Stimulated activated effector memory CD8-positive, alpha-beta T cell treated with anti-CD3 and anti-CD28 coated beads, Interleukin-12 subunit alpha, Interleukin-12 subunit beta, amount 100 ng/mL, for 72 hours (primary cell): ENCODE results near the gene CYP27B1.
A peak's percentile ranks its signal among the peaks of the same experiment; 100 is the strongest.

Source experiments
- ATAC-seq: fragments of 150-1000 bp; cut with Tn5 transposase; 2 replicates; pipeline ENCODE4 v1.10.0; 2021
- DNase-seq, 2 donors: peaks; one replicate each; pipeline ENCODE4 v3.0.0; 2021 to 2022; ENCODE audit warnings: low spot score in 2 of 2
- H3K27ac Mint-ChIP-seq: one replicate; pipeline ENCODE4 v1.8.0; 2022; ENCODE audit warnings: mild to moderate bottlenecking, mixed read lengths
- H3K36me3 Mint-ChIP-seq: one replicate; pipeline ENCODE4 v1.8.0; 2022; ENCODE audit warnings: mild to moderate bottlenecking, mixed read lengths
- H3K4me1 Mint-ChIP-seq: one replicate; pipeline ENCODE4 v1.8.0; 2022; ENCODE audit warnings: mixed read lengths
- H3K4me3 Mint-ChIP-seq: one replicate; pipeline ENCODE4 v1.8.0; 2022; ENCODE audit warnings: mild to moderate bottlenecking, mixed read lengths
- H3K9me3 Mint-ChIP-seq: one replicate; pipeline ENCODE4 v1.8.0; 2022; ENCODE audit warnings: mixed read lengths

The CYP27B1 gene

DNA sequence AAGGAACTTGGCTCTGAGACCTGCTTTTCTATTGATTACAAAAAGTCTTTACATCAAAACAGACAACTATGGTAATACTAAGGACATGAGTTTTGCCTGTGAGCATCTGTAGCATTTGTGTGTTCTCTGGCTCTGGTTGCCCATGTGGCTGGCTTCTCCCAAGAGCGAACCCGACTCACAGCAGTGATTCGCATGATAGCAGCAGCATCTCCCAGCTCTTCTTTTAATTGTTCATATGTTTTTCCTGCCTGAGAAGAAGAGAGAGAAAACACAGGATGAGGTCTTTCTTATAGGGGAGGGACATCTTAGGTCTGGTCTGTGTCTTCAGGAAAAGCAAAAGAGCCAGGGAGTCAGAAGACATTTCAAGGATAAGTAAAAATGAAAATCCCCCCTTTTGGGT is 34.1 kb upstream of the CYP27B1 start:
- Mint-ChIP-seq H3K4me1 (peaks cover 8% of the 10 kb centered on the region), H3K9me3 (no peaks in the 10 kb centered on the region), H3K36me3 (peaks cover 50% of the 10 kb centered on the region), H3K4me3 (no peak overlapping the region), H3K27ac (peak overlapping the region; percentile 29)
- ATAC-seq (no peak), DNase-seq (no peak)

DNA sequence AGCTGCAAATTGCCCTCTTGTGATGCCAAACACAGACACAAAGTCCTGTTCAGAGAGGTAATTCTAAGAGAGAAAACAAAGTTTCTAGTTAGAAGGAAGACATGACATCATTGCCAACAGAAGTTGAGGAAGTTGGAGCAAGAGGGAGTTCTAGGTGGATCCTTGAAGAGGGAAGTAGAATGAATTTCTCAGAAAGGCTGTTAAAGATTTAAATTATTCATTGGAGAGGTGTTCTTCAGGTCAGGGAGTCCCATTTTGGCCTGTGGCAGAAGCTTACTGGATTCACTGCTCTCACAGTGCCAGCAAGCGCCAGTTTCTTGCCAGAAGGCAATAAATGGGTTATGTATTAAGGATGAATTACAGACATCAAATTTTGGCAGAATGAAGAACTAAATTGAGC is 31.1 kb upstream of the CYP27B1 start:
- no peak for DNase-seq
- Mint-ChIP-seq H3K4me3 (no peak overlapping the region), H3K27ac (peak overlapping the region; percentile 7), H3K36me3 (peaks cover 73% of the 10 kb centered on the region), H3K9me3 (no peaks in the 10 kb centered on the region), H3K4me1 (peaks cover 24% of the 10 kb centered on the region)
- ATAC-seq = no peak

DNA sequence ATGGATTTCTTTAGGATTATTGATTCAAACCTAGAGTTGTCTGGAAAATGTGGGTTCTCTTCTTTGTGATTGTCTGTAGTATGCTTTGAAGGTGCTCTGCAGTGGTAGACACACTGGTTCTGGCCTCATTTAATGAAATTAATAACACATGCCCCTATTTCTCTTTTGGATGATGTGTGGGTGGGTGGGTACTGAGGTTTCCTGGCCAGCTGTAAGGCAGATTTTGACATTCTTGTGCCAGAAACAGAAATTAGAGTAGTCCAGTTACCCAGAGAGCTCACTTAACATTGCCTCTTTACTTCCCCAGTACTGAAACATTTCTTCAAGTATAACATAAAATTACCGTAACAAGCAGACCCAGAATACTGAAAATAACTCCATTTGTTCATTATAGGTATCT is 30.1 kb upstream of the CYP27B1 start:
- Mint-ChIP-seq H3K4me1 (peaks cover 18% of the 10 kb centered on the region), H3K4me3 (no peak overlapping the region), H3K36me3 (peaks cover 82% of the 10 kb centered on the region), H3K9me3 (no peaks in the 10 kb centered on the region), H3K27ac (peak overlapping the region; percentile 50)
- ATAC-seq (no peak), DNase-seq (no peak)

DNA sequence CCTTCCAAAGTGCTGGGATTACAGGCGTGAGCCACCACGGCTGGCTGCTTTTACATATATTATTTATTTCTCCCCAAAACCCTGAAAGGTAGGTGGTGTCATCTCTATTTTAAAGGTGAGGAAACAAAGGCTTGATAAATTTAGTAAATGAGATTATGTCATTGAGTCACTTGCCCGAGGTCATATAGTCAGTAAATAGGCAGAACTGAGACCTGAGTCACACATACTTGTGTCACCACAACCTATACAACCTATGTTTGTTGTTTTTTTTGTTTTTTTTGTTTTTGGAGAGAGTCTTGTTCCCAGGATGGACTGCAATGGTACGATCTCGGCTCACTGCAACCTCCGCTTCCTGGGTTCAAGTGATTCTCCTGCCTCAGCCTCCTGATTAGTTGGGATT is 28.5 kb upstream of the CYP27B1 start:
- no peak for DNase-seq
- Mint-ChIP-seq H3K4me1 (peaks cover 23% of the 10 kb centered on the region), H3K36me3 (peaks cover 90% of the 10 kb centered on the region), H3K4me3 (no peak overlapping the region), H3K27ac (no peak overlapping the region), H3K9me3 (no peaks in the 10 kb centered on the region)
- ATAC-seq = peak; percentile 57

DNA sequence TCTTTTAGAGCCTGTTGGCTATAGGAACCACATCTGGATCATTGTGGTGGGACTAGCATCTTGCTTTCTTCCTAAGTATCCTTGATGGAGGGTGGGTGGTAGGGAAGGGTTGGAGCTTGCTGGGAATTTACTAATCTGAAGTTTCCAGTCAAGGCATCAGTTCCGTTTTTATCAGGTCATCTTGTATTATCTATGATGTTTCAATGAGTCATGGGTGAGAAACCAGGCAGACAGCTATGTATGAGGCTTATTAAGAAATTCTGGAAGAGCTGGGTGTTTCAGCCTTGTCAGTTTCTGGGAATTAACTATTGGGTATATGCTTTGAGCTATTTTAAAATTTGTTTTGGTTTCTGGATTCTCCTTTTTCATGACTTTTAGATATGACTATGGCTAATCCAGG is 27.0 kb upstream of the CYP27B1 start:
- H3K27ac Mint-ChIP-seq = peak overlapping the region; percentile 43
- ATAC-seq (no peak), DNase-seq (no peak)
- peaks cover 23% of the 10 kb centered on the region for H3K4me1 Mint-ChIP-seq
- no peak overlapping the region for H3K4me3 Mint-ChIP-seq
- H3K36me3 Mint-ChIP-seq = peaks cover 96% of the 10 kb centered on the region
- H3K9me3 Mint-ChIP-seq = no peaks in the 10 kb centered on the region

DNA sequence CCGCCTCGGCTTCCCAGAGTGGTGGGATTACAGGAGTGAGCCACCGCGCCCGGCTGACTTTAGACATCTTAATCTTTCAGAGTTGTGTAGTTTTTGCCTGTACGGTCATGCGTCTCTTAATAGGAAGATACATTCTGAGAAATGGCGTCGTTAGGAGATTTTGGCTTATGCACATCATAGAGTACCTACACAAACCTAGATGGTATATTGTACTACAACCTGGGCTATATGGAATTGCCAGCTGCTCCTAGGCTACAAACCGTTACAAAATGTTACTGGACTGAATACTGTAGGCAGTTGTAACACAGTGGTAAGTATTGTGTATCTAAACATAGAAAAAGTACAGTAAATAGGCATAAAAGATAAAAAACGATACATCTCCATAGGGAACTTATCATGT is 17.0 kb upstream of the CYP27B1 start:
- Mint-ChIP-seq H3K27ac (no peak overlapping the region), H3K4me1 (peaks cover 45% of the 10 kb centered on the region), H3K9me3 (no peaks in the 10 kb centered on the region), H3K36me3 (peaks cover 63% of the 10 kb centered on the region), H3K4me3 (peak overlapping the region; percentile 99)
- ATAC-seq (no peak), DNase-seq (no peak)

DNA sequence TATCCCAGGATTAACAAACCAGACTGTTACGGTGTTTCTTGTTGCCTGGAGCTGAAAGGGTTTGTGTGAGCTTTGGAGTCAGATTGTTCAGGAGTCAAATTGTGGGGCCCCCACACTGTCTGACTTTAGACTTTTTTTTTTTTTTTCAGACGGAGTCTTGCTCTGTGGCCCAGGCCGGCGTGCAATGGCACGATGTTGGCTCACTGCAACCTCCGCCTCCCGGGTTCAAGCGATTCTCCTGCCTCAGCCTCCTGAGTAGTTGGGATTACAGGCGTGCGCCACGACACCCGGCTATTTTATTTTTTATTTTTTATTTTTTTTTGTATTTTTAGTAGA is 16.6 kb upstream of the CYP27B1 start:
- peaks cover 45% of the 10 kb centered on the region for H3K4me1 Mint-ChIP-seq
- H3K27ac Mint-ChIP-seq = peak overlapping the region; percentile 95
- ATAC-seq (no peak), DNase-seq (no peak)
- no peaks in the 10 kb centered on the region for H3K9me3 Mint-ChIP-seq
- H3K36me3 Mint-ChIP-seq = peaks cover 58% of the 10 kb centered on the region
- H3K4me3 Mint-ChIP-seq = peak overlapping the region; percentile 99

DNA sequence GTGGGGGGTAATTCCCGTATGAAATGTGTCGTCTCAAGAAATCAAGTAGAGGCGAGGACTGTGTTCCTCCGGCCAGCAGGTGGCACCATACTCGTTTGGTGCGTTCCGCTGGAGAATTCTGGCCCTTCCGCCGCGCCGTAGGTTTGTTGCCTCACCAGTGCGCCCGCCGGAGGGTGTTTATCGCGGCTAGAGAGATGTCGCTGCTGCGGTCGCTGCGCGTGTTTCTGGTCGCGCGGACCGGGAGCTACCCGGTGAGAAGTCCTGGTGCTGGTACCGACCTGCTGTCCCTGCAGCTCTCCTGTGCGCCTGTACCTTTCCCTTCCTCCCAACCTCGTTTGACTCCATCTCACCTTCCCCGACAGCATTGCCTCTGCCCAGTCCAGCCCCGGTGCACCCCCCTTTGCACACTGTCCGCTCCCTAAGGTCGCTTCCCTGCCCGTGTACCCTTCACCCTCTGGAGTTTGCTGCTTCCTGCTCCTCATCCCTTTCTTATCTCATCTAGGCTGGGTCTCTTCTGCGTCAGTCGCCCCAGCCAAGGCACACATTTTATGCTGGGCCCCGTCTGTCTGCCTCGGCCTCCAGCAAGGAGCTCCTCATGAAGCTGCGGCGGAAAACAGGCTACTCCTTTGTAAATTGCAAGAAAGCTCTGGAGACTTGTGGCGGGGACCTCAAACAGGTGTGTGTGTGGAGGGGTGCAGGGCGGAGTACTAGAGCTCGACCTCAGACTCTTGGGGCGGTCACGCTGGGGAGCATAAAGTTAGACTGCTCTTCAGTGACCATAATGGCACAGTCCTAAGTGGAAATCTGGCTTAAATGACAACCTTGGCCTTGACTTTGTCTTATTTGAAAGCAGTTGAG is 16.0 kb upstream of the CYP27B1 start, which contains the start of gene TSFM:
Gene TSFM, plus strand, starts transcription at position 180 of the 858 bp plus-strand sequence. Its CDS starts 15 bp downstream, at position 195.
- peak; percentile 97 for ATAC-seq
- Mint-ChIP-seq H3K9me3 (no peaks in the 10 kb centered on the region), H3K27ac (peak within 1 kb of the TSS; percentile 95), H3K4me3 (peak within 1 kb of the TSS; percentile 99), H3K4me1 (peaks cover 45% of the 10 kb centered on the region), H3K36me3 (peaks cover 52% of the 10 kb centered on the region)
- DNase-seq = peak; percentile 93 to 98

DNA sequence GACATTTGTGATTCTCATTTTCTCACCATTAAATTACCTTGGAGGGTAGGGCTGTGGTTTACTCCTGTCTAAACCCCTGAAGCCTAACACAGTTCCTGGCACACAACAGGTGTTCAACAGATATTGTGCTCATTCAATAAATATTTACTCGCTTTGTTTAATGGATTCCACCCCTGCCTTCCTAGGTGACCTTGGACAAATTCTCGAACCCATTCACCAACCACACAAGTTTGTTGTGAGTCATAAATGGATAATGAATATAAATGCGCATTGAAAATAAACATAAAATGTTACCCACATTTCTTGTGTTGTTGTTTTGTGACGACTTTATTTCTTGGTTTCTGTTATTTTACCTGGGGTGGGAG is 15.3 kb upstream of the CYP27B1 start:
- Mint-ChIP-seq H3K27ac (peak overlapping the region; percentile 95), H3K36me3 (peaks cover 49% of the 10 kb centered on the region), H3K9me3 (no peaks in the 10 kb centered on the region), H3K4me3 (peak overlapping the region; percentile 99), H3K4me1 (peaks cover 45% of the 10 kb centered on the region)
- DNase-seq (no peak), ATAC-seq (no peak)

DNA sequence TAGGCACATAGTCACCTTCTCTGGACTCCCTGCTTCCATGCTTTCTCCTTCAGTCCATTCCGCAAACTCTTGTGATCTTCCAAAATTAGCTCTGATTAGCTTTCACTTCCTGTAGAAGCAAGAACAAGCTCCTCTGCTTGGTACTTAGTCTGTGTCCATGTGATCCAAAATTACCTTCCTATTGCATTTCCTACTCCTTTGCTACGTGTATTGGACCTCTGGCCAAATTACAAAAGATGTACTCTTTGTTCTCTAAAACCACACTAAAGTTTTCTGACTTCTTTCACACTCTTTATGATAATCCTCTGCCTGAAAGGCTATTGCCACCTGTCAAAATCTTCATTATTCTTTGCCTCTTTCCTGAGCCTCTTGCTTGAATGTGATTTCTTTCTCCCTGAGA is 14.9 kb upstream of the CYP27B1 start:
- no peak for ATAC-seq
- peaks cover 45% of the 10 kb centered on the region for H3K4me1 Mint-ChIP-seq
- H3K9me3 Mint-ChIP-seq = no peaks in the 10 kb centered on the region

DNA sequence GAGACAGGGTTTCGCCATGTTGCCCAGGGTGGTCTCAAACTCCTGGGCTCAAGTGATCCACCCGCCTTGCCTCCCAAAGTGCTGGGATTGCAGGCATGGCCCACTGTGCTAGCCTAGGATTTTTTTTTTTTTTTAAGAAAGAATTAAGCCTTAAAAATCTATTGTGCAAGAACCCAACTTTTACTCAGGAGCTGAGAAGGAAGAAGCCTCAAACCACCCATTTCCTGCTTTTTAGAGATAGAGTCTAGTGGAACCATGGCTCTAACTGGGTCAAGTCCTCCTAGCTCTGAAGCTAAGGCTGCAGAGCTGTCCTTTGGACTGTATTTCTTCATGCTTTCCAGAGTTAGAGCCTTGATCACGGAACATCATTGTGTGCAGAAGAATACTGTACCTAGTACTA is 14.4 kb upstream of the CYP27B1 start:
- ATAC-seq (no peak), DNase-seq (no peak)
- peak overlapping the region; percentile 99 for H3K4me3 Mint-ChIP-seq
- H3K36me3 Mint-ChIP-seq = peaks cover 43% of the 10 kb centered on the region
- H3K9me3 Mint-ChIP-seq = no peaks in the 10 kb centered on the region
- H3K4me1 Mint-ChIP-seq = peaks cover 45% of the 10 kb centered on the region
- peak overlapping the region; percentile 95 for H3K27ac Mint-ChIP-seq

More for the DNA sequence above, 14.9 kb upstream of the CYP27B1 start:
- no peak for DNase-seq
- peak overlapping the region; percentile 95 for H3K27ac Mint-ChIP-seq
- H3K36me3 Mint-ChIP-seq = peaks cover 49% of the 10 kb centered on the region
- peak overlapping the region; percentile 99 for H3K4me3 Mint-ChIP-seq

DNA sequence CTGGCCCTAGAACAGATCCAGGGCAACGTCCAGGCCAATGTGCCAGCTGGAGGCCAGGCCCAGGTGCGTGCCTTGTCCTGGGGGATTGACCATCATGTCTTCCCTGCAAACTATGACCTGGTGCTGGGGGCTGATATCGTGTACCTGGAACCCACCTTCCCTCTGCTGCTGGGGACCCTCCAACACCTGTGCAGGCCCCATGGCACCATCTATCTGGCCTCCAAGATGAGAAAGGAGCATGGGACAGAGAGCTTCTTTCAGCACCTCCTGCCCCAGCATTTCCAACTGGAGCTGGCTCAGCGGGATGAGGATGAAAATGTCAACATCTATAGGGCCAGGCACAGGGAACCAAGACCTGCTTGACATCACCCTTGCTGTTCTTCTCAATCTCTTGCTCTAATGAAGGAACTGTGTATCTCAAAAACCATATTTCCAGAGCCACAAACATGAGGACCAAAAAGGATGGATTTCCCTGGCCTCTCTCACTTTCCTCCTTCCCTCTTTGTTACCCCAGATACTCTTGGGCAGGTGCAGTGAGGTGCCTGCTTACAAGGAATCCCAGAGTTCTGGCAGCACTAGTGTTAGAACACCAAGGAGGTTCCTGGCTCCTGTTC is 13.5 kb upstream of the CYP27B1 start:
- peak overlapping the region; percentile 95 for H3K27ac Mint-ChIP-seq
- no peak overlapping the region for H3K4me3 Mint-ChIP-seq
- peaks cover 43% of the 10 kb centered on the region for H3K36me3 Mint-ChIP-seq
- DNase-seq = no peak
- H3K4me1 Mint-ChIP-seq = peaks cover 49% of the 10 kb centered on the region
- ATAC-seq = no peak
- no peaks in the 10 kb centered on the region for H3K9me3 Mint-ChIP-seq

DNA sequence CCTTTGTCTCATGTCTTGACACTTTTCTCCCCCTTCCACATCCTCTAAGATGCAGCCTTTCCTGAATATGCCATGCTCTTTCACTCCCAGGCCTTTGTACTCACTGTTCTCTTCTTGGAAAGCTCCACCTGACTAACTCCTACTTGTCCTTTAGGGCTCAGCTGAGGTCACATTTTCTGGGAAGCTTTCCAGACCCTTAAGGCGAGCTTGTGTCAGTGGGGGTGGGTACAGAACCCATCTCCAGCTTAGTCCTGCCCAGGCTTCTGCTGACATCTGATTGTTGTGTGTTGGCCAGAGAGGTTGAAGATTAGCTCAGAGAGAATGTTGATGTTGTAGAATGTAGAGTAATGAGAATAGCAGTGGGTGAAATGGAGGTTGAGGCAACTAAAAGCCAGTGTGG is 12.9 kb upstream of the CYP27B1 start:
- no peak for ATAC-seq
- H3K4me3 Mint-ChIP-seq = no peak overlapping the region
- H3K27ac Mint-ChIP-seq = peak overlapping the region; percentile 95
- no peaks in the 10 kb centered on the region for H3K9me3 Mint-ChIP-seq
- DNase-seq = no peak
- peaks cover 49% of the 10 kb centered on the region for H3K4me1 Mint-ChIP-seq
- H3K36me3 Mint-ChIP-seq = peaks cover 37% of the 10 kb centered on the region

DNA sequence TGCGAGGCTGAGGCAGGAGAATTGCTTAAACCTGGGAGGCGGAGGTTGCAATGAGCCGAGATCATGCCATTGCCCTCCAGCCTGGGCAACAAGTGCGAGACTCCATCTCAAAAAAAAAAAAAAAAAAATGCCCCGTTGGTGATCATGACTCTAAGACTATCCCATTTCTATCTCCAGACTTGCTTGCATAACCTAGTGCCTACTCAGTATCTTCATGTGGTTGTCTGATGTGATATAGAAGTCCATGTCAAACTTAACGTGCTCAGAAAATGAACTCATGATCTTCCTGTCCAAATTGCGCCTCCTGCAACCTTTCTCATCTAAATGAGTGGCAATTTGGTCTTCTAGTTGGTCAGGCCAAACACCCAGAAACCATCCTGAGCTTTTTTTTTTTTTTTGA is 11.0 kb upstream of the CYP27B1 start:
- Mint-ChIP-seq H3K4me1 (peaks cover 43% of the 10 kb centered on the region), H3K4me3 (no peak overlapping the region), H3K36me3 (peaks cover 22% of the 10 kb centered on the region), H3K9me3 (no peaks in the 10 kb centered on the region), H3K27ac (no peak overlapping the region)
- ATAC-seq = no peak
- DNase-seq = no peak

DNA sequence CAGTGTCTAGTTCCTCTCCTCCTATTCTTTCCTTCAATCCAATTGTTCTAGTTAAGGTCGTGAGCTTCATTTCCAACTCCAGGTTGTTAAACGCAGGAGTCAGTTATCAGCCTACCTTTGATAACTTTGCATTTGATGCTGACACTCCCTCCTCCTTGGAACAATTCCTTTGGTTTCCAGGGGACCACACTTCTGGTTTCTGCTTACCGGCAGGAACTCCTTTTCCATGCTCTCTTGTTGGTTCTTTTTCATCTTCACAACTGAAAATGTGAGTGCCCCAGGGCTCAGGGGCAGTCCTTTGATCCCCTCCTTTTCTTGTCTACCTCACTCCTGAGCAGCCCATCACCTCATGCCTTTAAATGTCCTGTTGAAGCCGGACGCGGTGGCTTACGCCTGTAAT is 10.5 kb upstream of the CYP27B1 start:
- H3K4me3 Mint-ChIP-seq = no peak overlapping the region
- H3K36me3 Mint-ChIP-seq = peaks cover 16% of the 10 kb centered on the region
- peaks cover 41% of the 10 kb centered on the region for H3K4me1 Mint-ChIP-seq
- no peaks in the 10 kb centered on the region for H3K9me3 Mint-ChIP-seq
- H3K27ac Mint-ChIP-seq = no peak overlapping the region
- ATAC-seq = no peak
- no peak for DNase-seq

DNA sequence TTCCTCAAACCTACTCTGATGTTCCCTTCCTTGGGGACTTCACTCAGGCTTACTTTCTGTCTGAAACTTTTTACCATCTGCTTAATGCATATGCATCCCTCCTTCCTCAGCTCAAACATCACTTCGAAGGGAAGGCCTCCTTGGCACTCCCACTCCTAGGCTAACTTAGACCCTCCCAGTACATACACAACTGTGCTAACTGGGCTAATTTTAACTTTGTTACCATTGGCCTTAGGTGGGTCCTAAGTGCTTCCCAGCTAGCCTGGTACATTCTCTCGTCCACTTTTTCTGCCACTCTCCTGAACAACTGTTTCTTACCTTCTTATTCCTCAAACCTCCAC is 9.3 kb upstream of the CYP27B1 start:
- DNase-seq = no peak
- no peak overlapping the region for H3K4me3 Mint-ChIP-seq
- peaks cover 26% of the 10 kb centered on the region for H3K36me3 Mint-ChIP-seq
- peaks cover 39% of the 10 kb centered on the region for H3K4me1 Mint-ChIP-seq
- H3K9me3 Mint-ChIP-seq = no peaks in the 10 kb centered on the region
- no peak for ATAC-seq
- no peak overlapping the region for H3K27ac Mint-ChIP-seq
